ENCODE results near the gene NCOR2. TPM values are rescaled to one million over a fixed set of nuclear protein-coding genes. Genes with fewer than 3 reads are reported as not detected.

Gene NCOR2
- total and polyA plus RNA-seq, 8 donors: 60.1 to 331 (median 96.4) TPM

DNA sequence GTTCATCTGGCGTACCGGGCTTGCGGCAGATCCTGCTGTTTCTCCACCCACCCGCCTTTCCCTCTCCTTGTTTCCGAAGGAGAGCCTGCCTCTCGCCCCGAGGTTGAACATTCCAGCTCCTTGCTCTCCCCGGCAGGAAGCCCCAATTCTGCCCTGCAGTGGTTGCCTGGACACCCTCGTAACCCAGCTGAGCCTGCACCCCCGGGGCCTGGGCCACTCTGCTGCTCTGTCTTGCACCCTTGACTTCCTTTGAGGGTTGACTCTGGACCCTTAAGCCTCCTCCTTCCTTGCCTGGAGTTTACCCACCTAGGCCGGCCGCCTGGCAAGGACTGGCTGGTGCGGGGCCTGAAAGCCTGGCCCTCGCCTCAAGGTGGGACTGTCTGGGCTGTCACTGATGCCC, 25.8 kb upstream of the NCOR2 start:
- H3K4me1 ChIP-seq: peaks cover 11 to 37% of the 10 kb centered on the region in 2 donors
- H3K36me3 ChIP-seq: no peaks in the 10 kb centered on the region
- no peak for ATAC-seq
- no peak overlapping the region for H3K4me3 ChIP-seq
- no peaks in the 10 kb centered on the region for H3K9me3 ChIP-seq
- TF ChIP-seq, protein P1, sequence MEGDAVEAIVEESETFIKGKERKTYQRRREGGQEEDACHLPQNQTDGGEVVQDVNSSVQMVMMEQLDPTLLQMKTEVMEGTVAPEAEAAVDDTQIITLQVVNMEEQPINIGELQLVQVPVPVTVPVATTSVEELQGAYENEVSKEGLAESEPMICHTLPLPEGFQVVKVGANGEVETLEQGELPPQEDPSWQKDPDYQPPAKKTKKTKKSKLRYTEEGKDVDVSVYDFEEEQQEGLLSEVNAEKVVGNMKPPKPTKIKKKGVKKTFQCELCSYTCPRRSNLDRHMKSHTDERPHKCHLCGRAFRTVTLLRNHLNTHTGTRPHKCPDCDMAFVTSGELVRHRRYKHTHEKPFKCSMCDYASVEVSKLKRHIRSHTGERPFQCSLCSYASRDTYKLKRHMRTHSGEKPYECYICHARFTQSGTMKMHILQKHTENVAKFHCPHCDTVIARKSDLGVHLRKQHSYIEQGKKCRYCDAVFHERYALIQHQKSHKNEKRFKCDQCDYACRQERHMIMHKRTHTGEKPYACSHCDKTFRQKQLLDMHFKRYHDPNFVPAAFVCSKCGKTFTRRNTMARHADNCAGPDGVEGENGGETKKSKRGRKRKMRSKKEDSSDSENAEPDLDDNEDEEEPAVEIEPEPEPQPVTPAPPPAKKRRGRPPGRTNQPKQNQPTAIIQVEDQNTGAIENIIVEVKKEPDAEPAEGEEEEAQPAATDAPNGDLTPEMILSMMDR (IDR thresholded peaks at IDR 0.05): no peak
- H3K27me3 ChIP-seq: no peaks in the 10 kb centered on the region
- peak overlapping the region in 1 of 2 donors; percentile 68 for H3K27ac ChIP-seq
- intact Hi-C loops (cut with DNase I): no loop called here
- DNase-seq: no peak

DNA sequence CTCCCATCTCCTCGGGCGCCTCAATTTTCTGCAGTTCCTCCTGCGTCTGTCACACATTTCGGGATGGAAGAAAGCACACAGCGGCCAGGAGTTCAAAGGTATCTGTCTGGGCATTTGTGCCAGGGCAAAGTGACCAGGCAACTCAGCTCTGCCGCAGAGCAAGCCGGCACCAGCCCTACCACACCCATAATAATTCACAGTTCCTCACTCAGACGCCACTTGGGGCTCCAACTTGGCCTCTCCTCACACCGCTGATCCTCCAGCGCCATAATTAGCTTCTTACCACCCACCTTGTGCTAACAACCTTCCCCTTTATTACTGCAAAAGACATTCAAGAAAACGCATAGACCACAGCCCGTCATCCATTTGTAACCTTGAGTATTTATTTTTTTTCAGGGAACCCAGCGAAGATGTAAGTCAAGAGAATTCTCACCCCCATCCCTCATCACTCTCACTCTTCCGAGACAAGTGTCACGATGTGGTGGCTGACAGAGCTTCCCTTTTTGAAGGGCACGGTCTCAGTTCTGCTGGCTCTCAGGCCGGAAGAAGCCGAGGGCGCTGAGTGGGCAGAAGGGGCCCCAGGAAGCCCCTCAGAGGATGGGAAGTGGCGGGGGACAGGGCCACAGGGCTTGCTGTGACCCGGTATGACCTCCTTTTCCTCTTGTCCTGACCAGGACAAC, 25.2 kb upstream of the NCOR2 start:
- ATAC-seq: peak; percentile 56
- peak overlapping the region in 1 of 2 donors; percentile 68 for H3K27ac ChIP-seq
- TF ChIP-seq, protein P1 (IDR thresholded peaks at IDR 0.05): no peak

GRCh38 chr12:124592050-124592449, 24.6 kb upstream of the NCOR2 start:
- Histone ChIP-seq H3K4me1 (peaks cover 11 to 43% of the 10 kb centered on the region in 2 donors), H3K27me3 (no peaks in the 10 kb centered on the region), H3K9me3 (no peaks in the 10 kb centered on the region), H3K27ac (peak overlapping the region in 1 of 2 donors; percentile 68), H3K4me3 (no peak overlapping the region), H3K36me3 (no peaks in the 10 kb centered on the region)
- TF ChIP-seq, protein P1 (IDR thresholded peaks at IDR 0.05): no peak
- no peak for DNase-seq
- ATAC-seq: peak; percentile 11
- intact Hi-C loops (cut with DNase I): no loop called here

More for the DNA sequence above, 25.2 kb upstream of the NCOR2 start:
- no peaks in the 10 kb centered on the region for H3K9me3 ChIP-seq
- H3K27me3 ChIP-seq: no peaks in the 10 kb centered on the region
- peak in 1 of 4 donors; percentile 56 for DNase-seq
- H3K4me3 ChIP-seq: no peak overlapping the region
- intact Hi-C loops (cut with DNase I): no loop called here
- no peaks in the 10 kb centered on the region for H3K36me3 ChIP-seq
- H3K4me1 ChIP-seq: peaks cover 11 to 42% of the 10 kb centered on the region in 2 donors

DNA sequence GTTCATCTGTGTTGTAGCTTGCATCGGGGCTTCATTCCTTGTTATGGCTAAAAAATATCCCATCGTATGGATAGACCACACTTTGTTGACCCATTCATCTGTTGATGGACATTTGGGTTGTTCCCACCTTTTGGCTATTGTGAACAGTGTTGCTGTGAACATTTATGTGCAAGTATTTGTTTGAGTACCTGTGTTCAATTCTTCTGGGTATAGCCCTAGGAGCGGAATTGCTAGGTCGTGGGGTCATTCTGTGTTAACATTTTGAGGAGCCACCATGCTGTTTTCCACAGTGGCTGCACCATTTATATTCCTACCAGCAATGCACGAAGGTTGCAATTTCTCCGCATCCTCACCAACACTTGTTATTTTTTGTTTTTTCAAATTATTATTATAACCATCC, 23.0 kb upstream of the NCOR2 start:
- H3K36me3 ChIP-seq: no peaks in the 10 kb centered on the region
- H3K9me3 ChIP-seq: no peaks in the 10 kb centered on the region
- no peak overlapping the region for H3K4me3 ChIP-seq
- H3K27ac ChIP-seq: no peak overlapping the region
- intact Hi-C loops (cut with DNase I): no loop called here
- no peaks in the 10 kb centered on the region for H3K27me3 ChIP-seq
- TF ChIP-seq, protein P1 (IDR thresholded peaks at IDR 0.05): no peak
- ATAC-seq (no peak), DNase-seq (no peak)
- peaks cover 14 to 43% of the 10 kb centered on the region in 2 donors for H3K4me1 ChIP-seq

GRCh38 chr12:124588751-124589267, 21.4 kb upstream of the NCOR2 start:
- Histone ChIP-seq H3K9me3 (no peaks in the 10 kb centered on the region), H3K4me1 (peaks cover 14 to 43% of the 10 kb centered on the region in 2 donors), H3K36me3 (no peaks in the 10 kb centered on the region), H3K27ac (peak overlapping the region; percentile 50 to 62), H3K27me3 (no peaks in the 10 kb centered on the region), H3K4me3 (no peak overlapping the region)
- peak; percentile 35 for ATAC-seq
- TF ChIP-seq, protein P1 (IDR thresholded peaks at IDR 0.05): no peak
- intact Hi-C loops (cut with DNase I): no loop called here
- peak in 3 of 4 donors; percentile 54 to 67 (median 65) for DNase-seq

Measured in left lung (tissue), 10 donors.